Posterior vena cava (tissue), 2 donors: ENCODE results near the gene DDI1. TPM values are rescaled to one million over a fixed set of nuclear protein-coding genes. Genes with fewer than 3 reads are reported as not detected.
"Not testable (repeated sequence)": the region's sequence is repeated elsewhere in the genome, so short reads cannot be mapped to it uniquely, and the experiment has no call there.

Source experiments
- DNase-seq: peaks from one replicate; pipeline ENCODE4 v3.0.0-alpha.2; 2020; ENCODE audit warnings: low spot score
- intact Hi-C, 2 donors: fragments of 100-400 bp; cut with DNase I; formaldehyde crosslinking; loops; one replicate each; pipeline versions ENCODE4 v1.14.1 to v1.14.2; 2022 to 2023
- total RNA-seq, 2 donors: library from RNA; stranded (reverse); fragmentation: NEBNext Ultra II Directional; extraction: Animal tissue kit (Norgen Biotek cat#: 25700); gene quantifications; one replicate each; pipeline ENCODE4 v1.2.1, GENCODE V29; 2021
- donor health status: DM: yes; HTN: yes; CAD: no.
- donor health status: DM: yes; HTN: yes; CAD: no.

DDI1 gene
- total RNA-seq, 2 donors from 2014 or later: not detected

DNA sequence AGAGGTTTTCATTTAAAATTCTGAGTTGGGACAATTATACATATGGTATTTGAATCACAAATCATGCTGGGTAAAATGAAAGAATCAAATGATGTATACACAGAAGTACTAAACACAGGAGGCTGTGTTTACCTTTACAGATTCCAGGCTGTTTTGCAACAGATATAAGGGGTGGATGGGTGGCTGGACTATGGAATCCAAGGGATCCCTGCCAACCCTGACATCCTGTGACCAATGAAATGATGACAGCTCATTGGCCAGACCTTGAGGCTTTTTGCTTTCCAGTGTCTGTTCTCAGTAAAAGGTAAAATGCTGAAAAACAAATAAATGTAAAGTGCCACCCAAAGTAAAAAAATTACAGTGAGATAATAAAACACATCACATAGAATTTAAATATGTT is 3.3 kb upstream of the DDI1 start:
- intact Hi-C loops: no loop called here
- DNase-seq: no peak

DNA sequence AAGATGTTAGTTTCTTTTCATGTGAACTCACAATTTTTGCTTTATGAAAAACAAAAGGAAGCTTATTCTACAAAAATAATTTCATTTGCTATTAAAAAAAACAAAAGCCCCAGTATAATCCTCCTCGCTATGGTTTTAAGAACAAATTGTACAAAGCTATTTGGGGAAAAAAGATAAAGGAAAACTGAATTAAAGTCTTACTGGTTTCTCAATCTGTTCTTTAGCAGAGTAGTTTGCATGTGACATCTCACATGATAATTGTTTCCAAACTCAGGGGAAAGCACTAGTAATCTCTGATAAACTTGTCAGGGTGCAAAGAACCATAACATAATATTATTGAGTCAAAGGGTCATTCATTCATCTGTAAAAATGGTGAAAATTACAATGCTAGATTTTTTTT is 2.9 kb upstream of the DDI1 start:
- no peak for DNase-seq
- intact Hi-C loops: no loop called here

DNA sequence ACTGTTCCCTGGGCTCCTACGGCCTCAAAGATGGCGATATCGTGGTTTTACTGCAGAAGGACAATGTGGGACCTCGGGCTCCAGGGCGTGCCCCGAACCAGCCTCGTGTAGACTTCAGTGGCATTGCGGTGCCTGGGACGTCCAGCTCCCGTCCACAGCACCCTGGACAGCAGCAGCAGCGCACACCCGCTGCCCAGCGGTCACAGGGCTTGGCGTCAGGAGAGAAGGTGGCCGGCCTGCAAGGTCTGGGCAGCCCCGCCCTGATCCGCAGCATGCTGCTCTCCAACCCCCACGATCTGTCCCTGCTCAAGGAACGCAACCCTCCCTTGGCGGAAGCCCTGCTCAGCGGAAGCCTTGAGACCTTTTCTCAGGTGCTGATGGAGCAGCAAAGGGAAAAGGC is 555 bp downstream of the DDI1 start:
- DNase-seq: peak; percentile 73
- intact Hi-C loops: no loop called here

DNA sequence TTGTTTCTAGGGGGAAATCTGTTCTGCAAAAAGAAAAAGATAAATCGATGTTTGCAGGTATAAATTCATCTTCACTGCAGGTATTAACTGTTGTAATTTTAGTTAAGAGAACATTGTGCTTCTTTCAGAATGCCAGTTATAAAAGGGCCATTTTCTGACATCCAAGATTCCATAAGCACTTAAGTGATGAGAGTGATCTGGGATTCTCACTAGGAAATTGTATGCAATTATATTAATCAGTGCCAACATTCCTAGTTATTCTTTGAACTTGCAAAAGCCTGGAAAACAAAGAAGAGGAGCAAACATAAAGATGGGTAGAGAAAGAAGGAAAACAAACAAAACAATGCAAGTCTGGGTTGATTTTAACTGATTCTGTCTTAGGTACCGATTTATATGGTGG is 5.4 kb downstream of the DDI1 start:
- no peak for DNase-seq
- intact Hi-C loops: no loop called here

DNA sequence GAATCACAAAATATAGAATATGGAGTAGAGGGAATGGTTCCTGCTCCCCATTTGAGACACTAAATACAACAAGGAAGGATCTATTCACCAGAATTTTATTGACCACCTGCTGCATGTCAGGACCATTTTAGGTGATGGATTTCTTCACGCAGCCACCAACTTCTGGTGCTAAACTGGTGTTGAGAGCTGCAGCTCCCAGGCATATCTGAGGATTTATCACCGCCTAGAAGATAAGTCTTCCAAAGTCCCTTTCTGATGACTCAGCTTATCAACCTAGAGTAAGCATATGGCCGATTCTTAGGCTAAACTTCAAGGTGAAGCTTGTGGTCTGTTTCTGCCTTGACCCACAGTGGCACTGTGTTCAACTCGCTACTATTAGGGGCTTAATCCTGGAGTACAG is 6.7 kb downstream of the DDI1 start:
- DNase-seq: no peak
- intact Hi-C loops: no loop called here

DNA sequence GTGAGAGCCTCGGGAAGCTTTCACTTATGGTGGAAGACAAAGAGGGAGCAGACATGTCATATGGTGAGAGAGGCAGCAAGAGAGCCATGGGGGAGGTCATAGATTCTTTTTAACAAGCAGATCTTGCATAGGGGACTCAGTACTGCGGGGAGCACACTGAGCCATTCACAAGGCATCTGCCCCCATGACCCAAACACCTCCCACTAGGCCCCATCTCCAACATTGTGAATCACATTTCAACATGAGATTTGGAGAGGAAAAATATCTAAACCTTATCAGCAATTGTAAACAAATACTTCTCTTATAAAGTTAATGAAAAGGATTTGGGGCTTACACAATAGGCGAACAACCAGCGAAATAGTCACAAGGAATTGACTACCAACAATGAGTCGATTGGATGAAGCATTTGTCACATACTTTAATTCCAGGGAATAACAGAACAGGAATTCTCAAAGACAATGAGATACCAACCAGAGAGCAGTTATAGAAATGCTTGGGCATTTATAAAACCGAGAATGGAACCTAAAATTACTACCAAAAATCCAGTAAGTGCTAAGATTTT is 7.3 kb downstream of the DDI1 start:
- no peak for DNase-seq
- intact Hi-C loops: no loop called here

DNA sequence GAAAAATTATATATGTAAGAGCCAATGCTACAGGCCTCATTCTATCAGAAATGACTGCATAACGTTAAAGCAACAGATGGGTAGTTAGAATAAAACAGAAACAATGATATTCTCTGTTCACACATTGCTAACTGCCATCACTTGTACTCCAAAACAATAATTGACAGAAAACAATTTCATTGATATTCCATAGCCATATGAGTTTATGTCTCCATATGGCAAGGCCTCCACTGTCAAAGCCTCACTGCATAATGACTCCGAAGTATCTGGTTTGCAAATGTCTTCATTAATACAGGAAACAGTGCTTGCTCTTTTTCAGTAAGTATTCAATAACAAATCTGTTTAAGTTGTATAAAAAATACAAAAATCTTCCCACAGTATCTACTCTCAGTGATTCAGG is 9.9 kb downstream of the DDI1 start:
- intact Hi-C loops: no loop called here
- DNase-seq: no peak

DNA sequence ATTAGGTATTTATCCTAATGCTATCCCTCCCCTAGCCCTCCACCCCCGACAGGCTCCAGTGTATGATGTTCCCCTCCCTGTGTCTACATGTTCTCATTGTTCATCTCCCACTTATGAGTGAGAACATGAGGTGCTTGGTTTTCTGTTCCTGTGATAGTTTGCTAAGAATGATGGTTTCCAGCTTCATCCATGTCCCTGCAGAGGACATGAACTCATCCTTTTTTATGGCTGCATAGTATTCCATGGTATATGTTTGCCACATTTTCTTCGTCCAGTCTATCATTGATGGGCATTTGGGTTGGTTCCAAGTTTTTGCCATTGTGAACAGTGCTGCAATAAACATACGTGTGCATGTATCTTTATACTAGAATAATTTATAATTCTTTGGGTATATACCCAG is 10.4 kb downstream of the DDI1 start:
- intact Hi-C loops, DNase-seq: not testable (repeated sequence)

DNA sequence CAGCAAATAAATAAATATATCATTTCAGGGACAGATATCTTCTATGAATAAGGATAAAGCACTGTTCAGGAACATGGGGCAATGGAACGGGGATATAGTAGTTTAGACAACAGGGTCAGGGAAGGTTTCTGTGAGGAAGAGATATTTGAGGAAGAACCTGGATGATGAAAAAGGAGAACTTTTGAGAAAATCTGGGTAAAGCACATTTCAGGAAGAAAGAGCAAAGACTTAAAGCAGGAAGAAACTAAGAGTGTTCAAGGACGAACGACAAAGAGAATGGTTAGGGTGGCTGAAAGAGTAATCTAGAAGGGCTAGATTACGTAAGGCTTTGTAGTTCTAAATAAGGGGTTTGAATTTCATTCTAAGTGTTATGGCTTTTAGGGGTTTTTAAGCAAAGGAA is 12.7 kb downstream of the DDI1 start:
- intact Hi-C loops: no loop called here
- no peak for DNase-seq

DNA sequence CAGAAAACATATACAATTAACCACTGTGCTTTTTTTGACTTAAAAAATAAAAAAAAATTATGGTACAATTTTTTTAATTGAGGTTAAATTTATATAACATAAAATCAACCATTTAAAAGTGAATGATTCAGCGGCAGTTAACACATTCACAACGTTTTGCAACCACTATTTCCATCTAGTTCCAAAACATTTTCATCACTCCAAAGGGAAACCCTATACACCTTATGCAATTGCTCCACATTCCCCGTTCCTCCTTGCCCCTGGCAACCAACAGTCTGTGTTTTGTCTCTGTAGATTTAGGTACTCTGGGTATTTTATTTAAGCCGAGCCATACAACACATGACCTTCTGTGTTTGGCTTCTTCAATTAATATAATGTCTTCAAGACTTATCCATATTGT is 15.3 kb downstream of the DDI1 start:
- intact Hi-C loops: no loop called here
- no peak for DNase-seq

DNA sequence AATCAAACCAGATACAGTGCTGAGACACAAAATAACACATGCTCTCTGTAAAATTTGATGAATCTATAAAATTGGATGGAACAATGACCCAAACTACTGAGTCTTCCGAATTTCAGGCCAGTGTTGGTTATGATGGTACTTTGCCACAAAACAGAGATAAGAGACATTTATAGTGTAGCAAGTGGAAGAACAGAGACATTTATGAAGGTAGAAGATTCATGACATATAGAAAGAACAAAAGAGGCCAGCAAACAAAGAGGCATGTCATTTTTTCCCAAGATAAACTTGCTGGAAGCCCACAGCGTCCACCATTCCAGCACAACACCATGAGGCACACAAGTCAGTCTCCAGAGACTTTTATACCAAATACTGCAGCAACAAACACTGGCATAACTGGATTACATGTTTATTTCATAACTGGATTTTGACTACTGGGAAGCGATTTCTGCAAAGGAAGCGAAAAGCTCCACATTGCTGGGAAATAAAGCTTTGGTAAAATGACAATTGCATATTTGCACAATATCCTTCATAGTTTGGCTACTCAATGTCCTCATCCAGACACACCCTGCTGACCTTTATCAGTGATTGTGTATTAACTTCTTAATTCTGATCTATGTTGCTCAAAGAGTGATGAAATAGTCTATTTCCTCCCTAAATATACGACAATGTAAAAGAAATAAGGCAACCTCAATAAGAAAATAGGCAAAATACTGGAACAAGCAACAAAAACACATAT is 17.5 kb downstream of the DDI1 start:
- no peak for DNase-seq
- intact Hi-C loops: no loop called here

DNA sequence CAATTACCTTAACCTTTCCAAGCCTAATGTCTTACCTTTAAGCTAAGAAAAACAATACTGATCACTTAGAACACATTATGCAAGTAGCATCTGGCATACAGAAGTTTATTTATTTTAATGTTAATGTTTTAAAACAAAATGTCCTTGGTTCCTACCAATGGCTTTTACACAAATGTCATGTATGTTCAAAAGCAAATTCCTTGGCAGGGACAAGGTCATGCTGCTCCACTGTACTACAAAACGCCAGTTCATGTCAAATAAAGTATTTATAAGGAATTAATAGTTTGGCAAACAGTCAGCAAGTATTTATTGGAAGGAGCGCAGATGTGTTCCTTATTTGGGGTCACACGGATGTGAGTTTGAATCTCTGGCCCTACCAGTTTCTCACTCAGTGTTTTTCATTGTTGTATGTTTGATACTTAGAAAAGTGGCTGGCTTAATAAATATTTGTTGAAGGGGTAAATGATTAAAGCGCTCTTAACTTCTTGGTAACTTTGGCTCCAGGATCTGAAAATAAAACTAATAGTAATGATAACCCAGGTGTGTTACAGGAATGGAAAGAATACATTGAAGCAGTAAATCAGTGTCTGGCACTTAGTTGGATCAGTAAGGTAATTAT is 18.6 kb downstream of the DDI1 start:
- DNase-seq: no peak
- intact Hi-C loops: no loop called here

DNA sequence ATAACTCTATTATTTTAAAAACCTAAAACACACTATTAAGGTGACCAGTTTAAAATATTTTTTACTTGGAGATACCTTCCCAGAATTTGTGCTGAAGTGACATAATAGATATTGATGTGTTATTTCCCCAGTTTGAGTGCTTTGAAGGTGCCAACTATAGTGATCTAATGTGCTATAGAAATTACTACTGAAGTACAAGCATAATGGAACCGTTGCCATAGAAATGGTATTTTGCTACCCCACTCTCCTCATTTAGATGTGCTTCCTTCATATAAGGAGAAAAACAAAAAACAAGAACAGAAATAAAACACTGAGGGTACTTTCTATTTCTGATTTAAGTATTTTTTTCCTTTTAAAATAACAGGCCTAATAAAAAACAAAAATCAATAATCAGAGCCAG is 19.2 kb downstream of the DDI1 start:
- no peak for DNase-seq
- intact Hi-C loops: no loop called here

DNA sequence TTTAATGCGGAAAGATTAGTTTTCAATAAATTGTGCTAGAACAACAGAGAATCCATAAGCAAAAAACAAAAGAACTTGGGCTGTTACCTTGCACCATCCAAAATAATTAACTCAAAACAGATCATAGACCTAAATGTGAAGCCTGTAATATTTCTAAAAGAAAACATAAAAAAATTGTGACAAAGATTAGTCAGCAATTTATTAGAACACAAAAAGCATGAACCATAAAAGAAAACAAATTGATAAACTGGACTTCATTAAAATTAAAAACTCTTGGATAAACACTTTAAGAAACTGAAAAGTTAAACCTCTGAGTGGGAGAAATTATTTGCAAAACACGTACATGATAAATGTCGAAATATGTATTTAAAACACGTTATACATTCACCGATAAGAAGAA is 21.5 kb downstream of the DDI1 start:
- DNase-seq: no peak
- intact Hi-C loops: no loop called here

DNA sequence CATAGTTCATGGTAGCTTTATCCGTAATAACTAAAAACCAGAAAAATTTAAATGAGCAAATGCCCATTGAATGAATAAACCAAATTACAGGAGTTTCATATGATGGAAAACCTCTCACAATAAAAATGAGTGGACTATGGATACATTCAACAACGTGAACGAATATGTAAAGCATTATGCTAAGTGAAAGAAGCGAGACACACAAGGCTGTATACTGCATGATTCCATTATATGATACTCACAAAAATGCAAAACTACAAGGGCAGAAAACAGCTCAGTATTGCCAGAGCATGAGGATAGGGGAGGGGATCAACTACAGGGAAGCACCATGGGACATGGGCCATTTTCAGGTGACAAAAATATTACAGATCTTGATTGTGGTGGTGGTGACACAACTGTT is 22.2 kb downstream of the DDI1 start:
- no peak for DNase-seq
- intact Hi-C loops: no loop called here

DNA sequence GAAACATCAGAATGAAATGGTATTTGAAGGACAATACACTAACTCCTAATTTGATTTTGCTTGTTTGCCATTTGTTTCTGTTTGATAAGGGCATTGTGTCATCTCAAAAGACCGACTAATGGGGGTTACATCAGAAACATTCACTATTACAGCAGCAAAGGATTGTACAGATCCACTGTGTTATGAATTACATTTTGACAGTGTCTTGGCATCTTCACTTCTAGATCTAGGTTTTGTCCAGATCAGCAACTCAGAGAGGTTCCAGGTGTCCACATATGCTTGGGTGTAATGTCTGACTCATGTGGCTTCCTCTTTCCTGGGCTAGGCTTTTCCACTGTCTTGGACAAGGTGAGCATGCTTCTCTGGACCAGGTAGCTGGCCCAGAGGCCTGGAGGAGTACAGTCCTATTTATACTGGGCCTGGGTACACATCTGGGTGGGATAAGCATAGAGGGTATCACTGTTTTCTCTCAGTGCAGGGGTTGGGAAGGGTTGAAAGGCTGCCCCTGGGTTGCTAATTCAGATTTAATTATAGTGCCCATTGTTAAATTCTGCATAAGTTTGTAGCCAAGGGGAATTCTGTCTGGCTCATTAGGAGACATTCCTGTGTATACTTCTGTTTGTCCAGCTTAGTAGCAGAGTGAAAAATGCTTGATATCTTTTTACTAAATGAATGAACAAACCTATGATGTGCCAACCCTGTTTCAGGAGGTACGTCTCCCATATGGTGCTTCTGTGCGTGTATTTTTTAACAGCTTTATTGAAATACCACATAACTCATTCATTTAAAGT is 23.8 kb downstream of the DDI1 start:
- no peak for DNase-seq
- intact Hi-C loops: no loop called here

DNA sequence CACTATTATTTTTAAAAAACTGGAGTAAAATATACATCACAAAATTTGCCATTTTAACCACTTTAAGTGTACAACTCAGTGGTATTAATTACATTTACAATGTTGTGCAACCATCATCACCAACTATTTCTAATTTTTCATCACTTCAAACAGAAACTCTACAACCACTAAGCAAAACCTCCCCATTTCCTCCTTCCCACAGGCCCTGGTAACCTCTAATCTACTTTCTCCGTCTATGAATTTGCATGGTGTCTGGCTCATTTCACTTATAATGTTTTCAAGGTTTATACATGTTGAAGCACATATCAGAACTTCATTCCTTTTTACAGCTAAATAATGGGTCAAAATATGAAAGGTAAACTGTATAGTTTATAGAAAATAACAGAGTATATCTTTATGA is 24.4 kb downstream of the DDI1 start:
- DNase-seq: no peak
- intact Hi-C loops: no loop called here

DNA sequence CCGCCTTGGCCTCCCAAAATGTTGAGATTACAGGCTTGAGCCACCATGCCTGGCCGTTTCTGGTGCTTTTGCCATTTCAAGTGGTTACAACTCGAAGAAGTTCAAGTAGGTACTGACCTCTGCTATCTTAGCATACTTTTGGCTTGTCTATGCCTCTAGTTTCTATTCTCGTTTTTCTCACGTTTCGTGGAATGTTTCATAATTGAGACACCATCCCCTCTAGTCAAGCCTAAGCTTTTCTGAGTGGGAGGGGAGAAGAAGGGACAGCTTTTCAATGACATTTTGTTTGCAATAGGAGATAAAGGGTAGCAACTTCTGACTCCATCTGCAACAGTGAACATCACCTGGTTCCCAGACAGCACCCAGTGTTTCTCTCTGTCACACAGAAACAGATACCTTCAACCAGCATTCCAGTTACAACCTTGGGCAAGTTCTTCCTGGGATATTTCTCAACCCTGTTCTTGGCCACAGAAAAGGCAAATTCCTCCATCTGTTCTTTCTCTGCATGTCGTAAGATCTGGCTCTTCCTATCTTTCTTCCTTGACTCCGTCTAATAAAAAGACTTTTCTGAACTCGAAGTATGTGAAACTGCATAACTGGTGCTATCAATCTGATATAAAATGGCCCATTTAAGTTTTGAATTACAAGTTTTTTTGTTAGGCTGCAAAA is 25.5 kb downstream of the DDI1 start:
- intact Hi-C loops: no loop called here
- DNase-seq: no peak

DNA sequence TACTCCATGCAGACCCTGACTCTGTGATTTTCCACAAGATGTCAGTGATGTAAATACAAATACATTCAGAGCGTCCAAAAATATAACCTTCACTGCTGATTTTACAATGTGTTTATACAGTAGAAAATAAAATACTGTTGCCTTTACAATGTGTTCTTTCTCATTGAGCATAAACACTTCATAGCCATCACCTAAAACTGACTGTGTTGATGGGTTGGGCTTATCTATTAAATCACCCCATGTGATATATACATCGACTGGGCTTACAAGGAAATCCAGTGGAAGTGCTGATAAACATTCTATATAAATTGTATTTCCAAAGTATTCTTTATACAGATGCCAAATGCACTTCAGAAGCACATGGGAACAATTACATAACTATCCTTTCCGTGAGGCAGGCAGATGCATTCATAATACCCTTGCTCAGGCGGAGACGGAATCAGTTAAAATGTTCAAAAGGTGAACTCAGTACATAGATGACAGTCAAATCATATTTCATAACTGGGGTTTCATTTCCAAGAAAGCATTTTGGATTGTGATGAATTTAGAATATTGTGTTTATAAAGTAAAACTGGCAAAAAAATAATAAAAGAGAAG is 27.7 kb downstream of the DDI1 start:
- DNase-seq: no peak
- intact Hi-C loops: no loop called here

DNA sequence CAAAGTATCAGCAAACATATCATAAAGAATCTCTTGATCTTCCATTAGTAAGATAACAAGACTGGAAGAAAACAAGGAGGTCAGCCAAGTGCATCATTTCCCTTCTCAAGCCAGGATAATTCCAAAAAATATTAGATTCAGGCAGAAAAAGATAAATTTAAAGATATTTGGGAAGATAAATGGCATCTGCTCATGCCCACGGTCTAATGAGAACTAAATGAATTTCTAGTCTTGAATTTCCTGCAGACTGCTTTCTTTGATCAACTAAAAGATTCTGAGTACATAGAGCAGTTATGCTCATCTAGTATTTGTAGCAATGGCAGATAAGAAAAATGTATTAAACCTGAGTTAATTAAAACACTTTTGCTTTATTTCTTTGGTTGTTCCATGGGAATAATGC is 31.1 kb downstream of the DDI1 start:
- no peak for DNase-seq
- intact Hi-C loops: no loop called here
